Thoracic aorta (tissue), 2 donors: ENCODE results near the gene OR13C8. TPM values are rescaled to one million over a fixed set of nuclear protein-coding genes. Genes with fewer than 3 reads are reported as not detected.

Source experiments
- ATAC-seq: fragments of 150-250 bp; one replicate; pipeline ENCODE4 v1.8.0; 2017; ENCODE audit warnings: low read depth; ENCODE audit not compliant: insufficient number of reproducible peaks, low FRiP score
- DNase-seq: peaks from one replicate; pipeline ENCODE4 v3.0.0-alpha.2; 2020; ENCODE audit warnings: low spot score
- H3K27ac ChIP-seq, 2 donors: fragments of 200-600 bp; sonication (generic); 1 replicate in 1 of 2; 2 replicates in 1 of 2; pipeline ENCODE4 v1.5.1; 2016; ENCODE audit warnings: mild to moderate bottlenecking in 2 of 2, moderate library complexity in 2 of 2
- H3K27me3 ChIP-seq: fragments of 200-600 bp; sonication (generic); replicated peaks from 2 replicates; pipeline ENCODE4 v1.6.0; 2016; ENCODE audit warnings: mild to moderate bottlenecking; ENCODE audit not compliant: insufficient read depth
- H3K36me3 ChIP-seq: fragments of 200-600 bp; sonication (generic); one replicate; pipeline ENCODE4 v1.5.1; 2016
- H3K4me1 ChIP-seq, 2 donors: fragments of 200-600 bp; sonication (generic); 1 replicate in 1 of 2; 2 replicates in 1 of 2; pipeline versions ENCODE4 v1.5.1 to v1.6.0; 2016; ENCODE audit warnings: low read depth in 2 of 2, mild to moderate bottlenecking in 1 of 2; ENCODE audit not compliant: control insufficient read depth in 1 of 2
- H3K4me3 ChIP-seq: fragments of 200-600 bp; sonication (generic); 2 replicates; pipeline ENCODE4 v1.5.1; 2016; ENCODE audit warnings: mild to moderate bottlenecking
- H3K9me3 ChIP-seq: fragments of 200-600 bp; sonication (generic); 2 replicates; pipeline ENCODE4 v1.5.1; 2016
- CTCF ChIP-seq: fragments of 200-600 bp; sonication (generic); IDR thresholded peaks from one replicate; pipeline ENCODE4 v1.5.1; 2019; ENCODE audit warnings: antibody characterized with exemption
- total RNA-seq, 2 donors: library from RNA; depleted of rRNA; stranded (reverse); fragments of >200 nt; gene quantifications; one replicate each; pipeline versions ENCODE4 v1.1.0 to v1.2.3, GENCODE V29; 2016

OR13C8 gene
- total RNA-seq, 2 donors from 2014 or later: not detected

- Histone ChIP-seq H3K27ac (no peak overlapping the region), H3K4me3 (no peak overlapping the region), H3K36me3 (no peaks in the 10 kb centered on the region), H3K4me1 (no peaks in the 10 kb centered on the region), H3K9me3 (no peaks in the 10 kb centered on the region), H3K27me3 (no peaks in the 10 kb centered on the region)
- DNase-seq (no peak), ATAC-seq (no peak)
- TF ChIP-seq CTCF: no peak
Measured at GRCh38 chr9:104611213-104611612, 42.2 kb downstream of the OR13C8 start.

GRCh38 chr9:104617418-104617817 lies 48.5 kb downstream of the OR13C8 start:
- TF ChIP-seq CTCF: no peak

GRCh38 chr9:104618104-104618503 lies 49.1 kb downstream of the OR13C8 start, which contains the start of gene OR13C9:
Gene OR13C9, minus strand, starts transcription at chr9:104618204. Its CDS starts 0 bp downstream, at chr9:104618204.
- H3K4me1 ChIP-seq: no peaks in the 10 kb centered on the region
- no peak for ATAC-seq
- H3K36me3 ChIP-seq: no peaks in the 10 kb centered on the region
- H3K4me3 ChIP-seq: no peak within 1 kb of the TSS
- no peak within 1 kb of the TSS for H3K27ac ChIP-seq
- DNase-seq: no peak
- H3K27me3 ChIP-seq: no peaks in the 10 kb centered on the region
- H3K9me3 ChIP-seq: no peaks in the 10 kb centered on the region
- no peak for TF ChIP-seq CTCF

More at GRCh38 chr9:104617418-104617817, 48.5 kb downstream of the OR13C8 start:
- Histone ChIP-seq H3K4me1 (no peaks in the 10 kb centered on the region), H3K27ac (no peak overlapping the region), H3K27me3 (no peaks in the 10 kb centered on the region), H3K9me3 (no peaks in the 10 kb centered on the region), H3K36me3 (no peaks in the 10 kb centered on the region), H3K4me3 (no peak overlapping the region)
- ATAC-seq: no peak
- no peak for DNase-seq

Other genes with a start within 250 kb of the OR13C8 start
- gene OR13F1, start 64.9 kb upstream of the OR13C8 start, total RNA-seq: not detected
- not detected for gene OR13C4, start 42.0 kb upstream of the OR13C8 start, total RNA-seq
- gene OR13C3, start 32.3 kb upstream of the OR13C8 start, total RNA-seq: not detected
- not detected for gene OR13C5, start 30.2 kb downstream of the OR13C8 start, total RNA-seq
- not detected for gene OR13C2, start 36.5 kb downstream of the OR13C8 start, total RNA-seq
- not detected for gene OR13C9, start 49.0 kb downstream of the OR13C8 start, total RNA-seq
- not detected for gene OR13D1, start 125.3 kb downstream of the OR13C8 start, total RNA-seq
- 10 to 100 TPM; 19.2 to 42.6 TPM for gene NIPSNAP3A, start 178.5 kb downstream of the OR13C8 start, total RNA-seq
- gene NIPSNAP3B, start 195.0 kb downstream of the OR13C8 start, total RNA-seq: 1 to 10 TPM; 6.4 to 7.7 TPM